Endothelial cell of coronary artery (primary cell): ENCODE measurements around the gene CYP1A1. TPM values are rescaled to one million over a fixed set of nuclear protein-coding genes. Genes with fewer than 3 reads are reported as not detected.

ENCODE experiments used
- total RNA-seq: library from RNA; depleted of rRNA; stranded (reverse); fragments of >200 nt; gene quantifications from 2 replicates; pipeline ENCODE4 v1.2.3, GENCODE V29; 2014

Gene CYP1A1
- 3.0 and 5.5 TPM in 2 replicates for total RNA-seq

GRCh38 chr15:74725225-74725774 is at the start of gene CYP1A1:
CYP1A1 (minus strand) TSS chr15:74725528; CDS start chr15:74723097, 2,431 bp downstream.

GRCh38 chr15:74748322-74748946 is 23.1 kb upstream of the CYP1A1 start, which contains the start of gene CYP1A2:
CYP1A2 (plus strand) TSS chr15:74748845; CDS start chr15:74749739, 894 bp downstream.

GRCh38 chr15:74695597-74696397 is 29.5 kb downstream of the CYP1A1 start, which contains the start of gene EDC3:
EDC3 (minus strand) TSS chr15:74696024; CDS start chr15:74675124, 20,900 bp downstream.

Other genes with a start within 250 kb of the CYP1A1 start
- 1.3 and 1.4 TPM in 2 replicates for gene ARID3B, start 184.3 kb downstream of the CYP1A1 start, total RNA-seq
- 47.8 and 51.5 TPM in 2 replicates for gene CLK3, start 109.7 kb downstream of the CYP1A1 start, total RNA-seq
- gene EDC3, start 29.5 kb downstream of the CYP1A1 start, total RNA-seq = 12.7 and 13.6 TPM in 2 replicates
- not detected in 2 replicates for gene CYP1A2, start 23.3 kb upstream of the CYP1A1 start, total RNA-seq
- 38.4 and 41.5 TPM in 2 replicates for gene CSK, start 56.6 kb upstream of the CYP1A1 start, total RNA-seq
- gene LMAN1L, start 87.3 kb upstream of the CYP1A1 start, total RNA-seq = not detected in 2 replicates
- not detected in 2 replicates for gene CPLX3, start 101.1 kb upstream of the CYP1A1 start, total RNA-seq
- gene ULK3, start 117.6 kb upstream of the CYP1A1 start, total RNA-seq = 13.4 and 14.9 TPM in 2 replicates
- gene SCAMP2, start 147.8 kb upstream of the CYP1A1 start, total RNA-seq = 14.6 and 18.4 TPM in 2 replicates
- 34.3 and 65.8 TPM in 2 replicates for gene MPI, start 164.5 kb upstream of the CYP1A1 start, total RNA-seq
- 27.4 and 41.3 TPM in 2 replicates for gene FAM219B, start 181.3 kb upstream of the CYP1A1 start, total RNA-seq
- gene COX5A, start 212.5 kb upstream of the CYP1A1 start, total RNA-seq = 42.9 and 48.5 TPM in 2 replicates
- 6.1 and 7.7 TPM in 2 replicates for gene RPP25, start 231.2 kb upstream of the CYP1A1 start, total RNA-seq